ENCODE data around the gene SYCN. TPM values are rescaled to one million over a fixed set of nuclear protein-coding genes. Genes with fewer than 3 reads are reported as not detected.

The SYCN gene
- total and polyA plus RNA-seq, 4 donors, result 1.6 TPM; not detected in 3

DNA sequence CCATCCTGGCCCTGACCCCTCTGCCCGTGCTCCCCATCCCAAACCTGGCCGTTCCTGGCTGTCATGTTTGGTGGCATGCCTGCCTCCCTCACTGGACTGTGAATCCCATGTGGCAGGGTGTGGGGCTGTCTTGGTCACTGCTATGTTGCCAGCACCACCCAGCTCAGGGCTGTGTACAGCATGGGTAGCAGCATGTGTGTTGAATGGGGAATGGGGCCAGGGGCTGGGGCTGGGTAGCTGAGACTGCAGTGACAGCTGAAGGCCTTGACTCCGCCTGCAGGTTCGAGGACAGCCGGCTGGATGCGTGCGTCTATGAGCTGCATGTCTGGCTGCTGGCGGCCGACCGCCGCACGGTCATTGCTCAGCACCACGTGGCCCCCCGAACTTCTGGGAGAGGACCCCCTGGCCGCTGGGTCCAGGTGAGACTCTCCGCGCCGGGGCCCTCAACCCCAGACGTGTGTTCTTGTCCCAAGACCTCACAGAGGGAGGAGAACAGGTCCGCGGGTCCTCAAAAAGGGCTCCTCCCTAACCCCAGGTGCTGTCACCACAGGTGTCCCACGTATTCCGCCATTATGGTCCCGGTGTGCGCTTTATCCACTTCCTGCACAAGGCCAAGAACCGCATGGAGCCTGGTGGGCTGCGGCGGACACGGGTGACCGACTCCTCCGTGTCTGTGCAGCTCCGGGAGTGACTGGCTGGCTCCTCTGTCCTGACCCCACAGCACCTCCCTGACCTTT lies 3.8 kb downstream of the SYCN start:
- ATAC-seq (ENCODE audit: low FRiP score) (no peak), DNase-seq (no peak)
- no peaks in the 10 kb centered on the region for H3K27me3 ChIP-seq (ENCODE audit: control insufficient read depth in 1 of 2, insufficient read depth in 2 of 2, low read length in 1 of 2)
- 85 to 88% methylated on average over 30 to 32 of the region's 32 CpGs for WGBS, 2 donors
- no peaks in the 10 kb centered on the region for H3K36me3 ChIP-seq (ENCODE audit: control insufficient read depth in 1 of 2, insufficient read depth in 2 of 2, low read length in 1 of 2)
- H3K27ac ChIP-seq (ENCODE audit: low read depth in 1 of 2, low read length in 2 of 2), result no peak overlapping the region
- H3K4me1 ChIP-seq (ENCODE audit: control insufficient read depth in 1 of 2, insufficient read depth in 2 of 2, low read length in 2 of 2), result no peaks in the 10 kb centered on the region
- no peak overlapping the region for H3K4me3 ChIP-seq (ENCODE audit: low read length in 2 of 2)
- H3K9me3 ChIP-seq (ENCODE audit: control insufficient read depth, low read length), result no peaks in the 10 kb centered on the region
- intact Hi-C loops (cut with DNase I), result no loop called here

DNA sequence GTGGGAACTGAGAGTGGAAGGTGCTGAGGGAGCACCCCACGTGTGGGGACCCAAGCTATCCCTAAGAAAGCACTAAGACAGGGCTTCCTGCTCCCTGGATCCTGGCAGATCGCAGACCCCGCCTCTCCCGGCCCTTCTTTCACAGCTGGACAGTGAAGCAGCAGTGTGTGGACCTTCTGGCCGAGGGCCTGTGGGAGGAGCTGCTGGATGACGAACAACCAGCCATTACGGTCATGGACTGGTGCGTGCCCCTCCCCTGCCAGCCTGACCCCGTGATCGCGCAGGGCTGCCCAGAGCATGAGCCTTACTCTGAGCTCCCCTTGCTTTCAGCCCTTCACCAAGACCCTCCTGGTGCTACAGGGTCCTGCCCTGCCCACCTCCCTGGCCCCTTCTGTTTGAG lies 5.0 kb downstream of the SYCN start:
- Histone ChIP-seq H3K4me3 (ENCODE audit: low read length in 2 of 2) (no peak overlapping the region), H3K27me3 (ENCODE audit: control insufficient read depth in 1 of 2, insufficient read depth in 2 of 2, low read length in 1 of 2) (no peaks in the 10 kb centered on the region), H3K9me3 (ENCODE audit: control insufficient read depth, low read length) (no peaks in the 10 kb centered on the region), H3K36me3 (ENCODE audit: control insufficient read depth in 1 of 2, insufficient read depth in 2 of 2, low read length in 1 of 2) (no peaks in the 10 kb centered on the region), H3K4me1 (ENCODE audit: control insufficient read depth in 1 of 2, insufficient read depth in 2 of 2, low read length in 2 of 2) (no peaks in the 10 kb centered on the region), H3K27ac (ENCODE audit: low read depth in 1 of 2, low read length in 2 of 2) (no peak overlapping the region)
- ATAC-seq (ENCODE audit: low FRiP score), result peak; percentile 43
- WGBS, 2 donors, result 25 to 27% methylated on average over 11 of the region's 11 CpGs
- intact Hi-C loops (cut with DNase I), result no loop called here
- DNase-seq, result no peak

DNA sequence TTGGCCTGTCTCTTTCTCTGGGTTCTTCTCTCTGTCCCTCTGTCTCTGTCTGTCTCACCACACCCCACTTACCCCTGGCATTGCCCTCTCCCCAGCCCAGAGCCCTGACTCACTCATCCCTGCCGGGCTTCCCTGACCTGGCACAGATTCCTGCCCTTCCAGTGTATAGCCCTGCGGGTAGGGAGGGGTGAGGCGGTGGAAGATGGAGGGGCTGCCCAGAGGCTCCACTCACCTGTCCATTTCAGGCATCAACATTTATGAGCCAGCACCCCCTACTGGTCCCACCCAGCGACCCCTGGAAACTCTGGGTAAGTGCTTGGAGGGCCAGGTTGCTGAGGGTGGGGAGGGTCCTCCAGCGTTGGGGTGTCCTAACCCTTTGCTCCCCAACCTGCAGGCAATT lies 6.3 kb downstream of the SYCN start:
- Histone ChIP-seq H3K9me3 (ENCODE audit: control insufficient read depth, low read length) (no peaks in the 10 kb centered on the region), H3K4me1 (ENCODE audit: control insufficient read depth in 1 of 2, insufficient read depth in 2 of 2, low read length in 2 of 2) (no peaks in the 10 kb centered on the region), H3K36me3 (ENCODE audit: control insufficient read depth in 1 of 2, insufficient read depth in 2 of 2, low read length in 1 of 2) (no peaks in the 10 kb centered on the region), H3K27me3 (ENCODE audit: control insufficient read depth in 1 of 2, insufficient read depth in 2 of 2, low read length in 1 of 2) (no peaks in the 10 kb centered on the region), H3K4me3 (ENCODE audit: low read length in 2 of 2) (no peak overlapping the region), H3K27ac (ENCODE audit: low read depth in 1 of 2, low read length in 2 of 2) (no peak overlapping the region)
- 40 to 57% methylated on average over 5 of the region's 5 CpGs for WGBS, 2 donors
- no peak for DNase-seq
- no peak for ATAC-seq (ENCODE audit: low FRiP score)
- intact Hi-C loops (cut with DNase I), result no loop called here

DNA sequence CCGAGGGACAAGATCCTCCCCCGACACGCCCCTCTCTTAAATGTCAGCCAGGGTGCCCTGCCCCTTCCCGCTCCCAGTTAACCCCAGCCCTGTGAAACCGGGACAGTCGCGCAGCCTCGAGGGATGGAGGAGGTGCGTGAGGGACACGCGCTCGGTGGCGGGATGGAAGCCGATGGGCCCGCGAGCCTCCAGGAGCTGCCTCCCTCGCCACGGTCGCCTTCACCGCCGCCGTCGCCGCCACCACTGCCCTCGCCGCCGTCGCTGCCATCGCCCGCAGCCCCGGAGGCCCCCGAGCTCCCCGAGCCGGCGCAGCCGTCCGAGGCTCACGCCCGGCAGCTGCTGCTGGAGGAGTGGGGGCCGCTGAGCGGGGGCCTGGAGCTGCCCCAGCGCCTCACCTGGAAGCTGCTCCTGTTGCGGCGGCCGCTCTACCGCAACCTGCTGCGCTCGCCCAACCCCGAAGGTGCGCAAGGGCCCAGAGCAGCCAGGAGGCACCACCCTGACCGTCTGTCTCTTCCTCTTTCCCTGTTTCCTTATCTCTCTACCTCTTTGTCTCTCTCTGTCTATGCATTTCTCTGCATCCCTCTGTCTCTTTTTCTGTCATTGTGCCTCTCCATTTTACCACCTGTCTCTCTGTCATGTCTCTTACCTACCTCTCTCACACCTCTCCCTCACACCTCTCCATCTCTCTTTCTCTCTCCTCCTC lies 7.1 kb downstream of the SYCN start, which contains the start of gene NCCRP1:
Gene NCCRP1 (plus strand): TSS at position 105 of the 703 bp plus-strand sequence. CDS start 19 bp downstream, at position 124.
- Histone ChIP-seq H3K9me3 (ENCODE audit: control insufficient read depth, low read length) (no peaks in the 10 kb centered on the region), H3K27ac (ENCODE audit: low read depth in 1 of 2, low read length in 2 of 2) (no peak within 1 kb of the TSS), H3K27me3 (ENCODE audit: control insufficient read depth in 1 of 2, insufficient read depth in 2 of 2, low read length in 1 of 2) (no peaks in the 10 kb centered on the region), H3K4me3 (ENCODE audit: low read length in 2 of 2) (no peak within 1 kb of the TSS), H3K36me3 (ENCODE audit: control insufficient read depth in 1 of 2, insufficient read depth in 2 of 2, low read length in 1 of 2) (no peaks in the 10 kb centered on the region), H3K4me1 (ENCODE audit: control insufficient read depth in 1 of 2, insufficient read depth in 2 of 2, low read length in 2 of 2) (no peaks in the 10 kb centered on the region)
- WGBS, 2 donors, result 2% methylated on average over 34 to 51 of the region's 51 CpGs
- ATAC-seq (ENCODE audit: low FRiP score) (no peak), DNase-seq (no peak)
- intact Hi-C loops (cut with DNase I), result no loop called here

DNA sequence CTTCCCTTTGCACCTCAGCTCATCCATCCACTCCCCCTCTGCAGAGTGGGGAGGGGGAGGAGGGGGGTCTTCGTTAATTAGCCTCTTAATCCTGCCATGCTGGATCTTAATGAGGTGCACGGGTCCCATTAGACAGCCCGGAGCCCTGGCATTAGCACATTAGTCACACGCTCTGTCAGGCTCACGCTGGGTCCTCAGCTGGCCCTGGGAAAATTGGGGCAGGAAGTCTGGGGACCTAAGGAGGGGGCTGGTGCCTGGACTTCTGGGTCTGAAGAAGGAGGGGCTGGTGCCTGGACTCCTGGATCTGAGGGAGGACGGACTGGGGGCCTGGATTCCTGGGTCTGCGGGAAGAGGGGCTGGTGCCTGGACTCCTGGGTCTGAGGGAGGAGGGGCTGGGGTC lies 7.7 kb downstream of the SYCN start:
- 9 to 11% methylated on average over 7 of the region's 7 CpGs for WGBS, 2 donors
- no peaks in the 10 kb centered on the region for H3K9me3 ChIP-seq (ENCODE audit: control insufficient read depth, low read length)
- no peaks in the 10 kb centered on the region for H3K4me1 ChIP-seq (ENCODE audit: control insufficient read depth in 1 of 2, insufficient read depth in 2 of 2, low read length in 2 of 2)
- no peak overlapping the region for H3K27ac ChIP-seq (ENCODE audit: low read depth in 1 of 2, low read length in 2 of 2)
- no peak for DNase-seq
- intact Hi-C loops (cut with DNase I), result no loop called here
- H3K36me3 ChIP-seq (ENCODE audit: control insufficient read depth in 1 of 2, insufficient read depth in 2 of 2, low read length in 1 of 2), result no peaks in the 10 kb centered on the region
- no peak for ATAC-seq (ENCODE audit: low FRiP score)
- no peaks in the 10 kb centered on the region for H3K27me3 ChIP-seq (ENCODE audit: control insufficient read depth in 1 of 2, insufficient read depth in 2 of 2, low read length in 1 of 2)
- no peak overlapping the region for H3K4me3 ChIP-seq (ENCODE audit: low read length in 2 of 2)

DNA sequence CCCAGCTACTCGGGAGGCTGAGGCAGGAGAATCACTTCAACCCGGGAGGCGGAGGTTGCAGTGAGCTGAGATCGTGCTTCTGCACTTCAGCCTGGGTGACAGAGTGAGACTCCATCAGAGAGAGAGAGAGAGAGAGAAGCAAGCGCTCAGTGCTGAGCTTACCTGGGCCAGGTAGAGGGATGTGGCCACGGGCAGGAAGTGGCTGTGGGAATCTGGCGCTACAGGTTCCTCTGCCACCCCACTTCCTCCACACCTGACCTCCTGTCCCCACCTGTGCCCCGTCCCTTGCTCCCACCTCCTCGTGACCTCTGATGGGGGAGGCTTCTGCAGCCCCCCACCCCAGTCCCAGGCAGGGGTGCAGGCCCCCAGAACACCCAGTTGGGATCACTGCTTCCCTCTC lies 8.3 kb downstream of the SYCN start:
- H3K27me3 ChIP-seq (ENCODE audit: control insufficient read depth in 1 of 2, insufficient read depth in 2 of 2, low read length in 1 of 2), result no peaks in the 10 kb centered on the region

DNA sequence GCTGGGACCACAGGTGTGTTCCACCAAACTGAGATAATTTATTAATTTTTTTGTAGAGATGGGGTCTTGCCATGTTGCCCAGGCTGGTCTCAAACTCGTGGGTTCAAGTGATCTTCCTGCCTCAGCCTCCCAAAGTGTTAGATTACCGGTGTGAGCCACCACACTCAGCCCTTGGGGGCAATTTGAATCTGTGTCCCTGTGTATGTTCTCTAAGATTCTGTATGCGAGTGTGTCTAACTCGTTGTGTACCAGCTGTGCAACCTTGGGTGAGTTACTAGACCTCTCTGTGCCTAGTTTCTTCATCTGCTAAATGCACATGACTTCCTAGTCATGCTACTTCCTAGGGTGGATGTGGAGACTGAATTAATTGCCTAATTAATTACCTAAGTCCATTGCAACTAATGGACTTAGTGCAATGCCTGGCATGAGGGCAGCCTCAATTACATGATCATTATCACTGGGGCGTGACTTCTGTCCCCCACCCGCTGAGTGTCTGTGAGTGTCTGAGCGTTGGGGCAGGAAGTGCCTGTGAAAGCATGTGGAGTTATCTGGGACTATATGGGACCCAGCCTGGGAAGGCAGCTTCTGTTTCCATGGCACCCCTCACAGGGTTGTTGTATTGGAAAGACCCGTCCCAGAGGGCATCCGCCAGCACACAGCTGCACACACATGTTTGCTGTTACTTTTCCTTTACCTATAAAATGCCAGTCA lies 9.1 kb downstream of the SYCN start:
- no peak overlapping the region for H3K4me3 ChIP-seq (ENCODE audit: low read length in 2 of 2)
- no peaks in the 10 kb centered on the region for H3K4me1 ChIP-seq (ENCODE audit: control insufficient read depth in 1 of 2, insufficient read depth in 2 of 2, low read length in 2 of 2)
- ATAC-seq (ENCODE audit: low FRiP score) (no peak), DNase-seq (no peak)
- H3K9me3 ChIP-seq (ENCODE audit: control insufficient read depth, low read length), result no peaks in the 10 kb centered on the region
- WGBS, 2 donors, result 48 to 53% methylated on average over 9 of the region's 9 CpGs
- intact Hi-C loops (cut with DNase I), result no loop called here
- H3K27ac ChIP-seq (ENCODE audit: low read depth in 1 of 2, low read length in 2 of 2), result no peak overlapping the region
- H3K36me3 ChIP-seq (ENCODE audit: control insufficient read depth in 1 of 2, insufficient read depth in 2 of 2, low read length in 1 of 2), result no peaks in the 10 kb centered on the region
- H3K27me3 ChIP-seq (ENCODE audit: control insufficient read depth in 1 of 2, insufficient read depth in 2 of 2, low read length in 1 of 2), result no peaks in the 10 kb centered on the region

More for the DNA sequence above, 8.3 kb downstream of the SYCN start:
- Histone ChIP-seq H3K4me3 (ENCODE audit: low read length in 2 of 2) (no peak overlapping the region), H3K4me1 (ENCODE audit: control insufficient read depth in 1 of 2, insufficient read depth in 2 of 2, low read length in 2 of 2) (no peaks in the 10 kb centered on the region), H3K27ac (ENCODE audit: low read depth in 1 of 2, low read length in 2 of 2) (no peak overlapping the region), H3K36me3 (ENCODE audit: control insufficient read depth in 1 of 2, insufficient read depth in 2 of 2, low read length in 1 of 2) (no peaks in the 10 kb centered on the region), H3K9me3 (ENCODE audit: control insufficient read depth, low read length) (no peaks in the 10 kb centered on the region)
- DNase-seq, result no peak
- 47 to 58% methylated on average over 9 of the region's 9 CpGs for WGBS, 2 donors
- no peak for ATAC-seq (ENCODE audit: low FRiP score)
- intact Hi-C loops (cut with DNase I), result no loop called here

DNA sequence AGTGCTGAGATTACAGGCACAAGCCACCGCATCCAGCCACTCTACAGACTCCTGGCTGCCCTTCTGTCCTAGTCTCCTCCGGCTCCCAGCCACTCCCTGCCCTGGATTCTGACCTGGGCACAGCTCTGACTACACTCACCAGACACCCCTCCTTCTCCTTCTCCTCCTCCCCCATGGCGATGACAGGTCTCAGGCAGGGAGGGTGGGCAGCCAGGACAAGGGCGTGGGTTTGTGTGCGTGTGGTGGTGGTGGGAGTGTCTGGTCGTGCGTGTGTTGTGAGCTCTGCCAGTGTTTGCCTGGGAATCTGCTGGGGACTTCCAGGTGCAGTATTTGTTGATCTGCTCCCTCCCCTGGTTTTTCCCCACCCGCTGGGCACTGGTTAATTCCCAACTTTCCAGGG lies 10.3 kb downstream of the SYCN start:
- 27 to 41% methylated on average over 8 of the region's 8 CpGs for WGBS, 2 donors

More for the DNA sequence above, 10.3 kb downstream of the SYCN start:
- ATAC-seq (ENCODE audit: low FRiP score) (no peak), DNase-seq (no peak)
- Histone ChIP-seq H3K36me3 (ENCODE audit: control insufficient read depth in 1 of 2, insufficient read depth in 2 of 2, low read length in 1 of 2) (no peaks in the 10 kb centered on the region), H3K27me3 (ENCODE audit: control insufficient read depth in 1 of 2, insufficient read depth in 2 of 2, low read length in 1 of 2) (no peaks in the 10 kb centered on the region), H3K4me1 (ENCODE audit: control insufficient read depth in 1 of 2, insufficient read depth in 2 of 2, low read length in 2 of 2) (no peaks in the 10 kb centered on the region), H3K27ac (ENCODE audit: low read depth in 1 of 2, low read length in 2 of 2) (no peak overlapping the region), H3K9me3 (ENCODE audit: control insufficient read depth, low read length) (no peaks in the 10 kb centered on the region), H3K4me3 (ENCODE audit: low read length in 2 of 2) (no peak overlapping the region)
- intact Hi-C loops (cut with DNase I), result no loop called here

Measured in aorta (tissue), 5 donors.